ENCODE data around the gene ZNF385B. TPM values are rescaled to one million over a fixed set of nuclear protein-coding genes. Genes with fewer than 3 reads are reported as not detected.

ZNF385B gene
- total RNA-seq, 1 donor from 2014 or later: not detected

- H3K27me3 Mint-ChIP-seq: peaks cover 3% of the 10 kb centered on the region
- DNase-seq (no peak), ATAC-seq (ENCODE audit: low read depth) (no peak)
- no peak overlapping the region for H3K4me3 Mint-ChIP-seq
- H3K27ac Mint-ChIP-seq: no peak overlapping the region
- H3K9me3 Mint-ChIP-seq: no peaks in the 10 kb centered on the region
- CTCF ChIA-PET: no interaction called here
- TF ChIP-seq, protein P1, sequence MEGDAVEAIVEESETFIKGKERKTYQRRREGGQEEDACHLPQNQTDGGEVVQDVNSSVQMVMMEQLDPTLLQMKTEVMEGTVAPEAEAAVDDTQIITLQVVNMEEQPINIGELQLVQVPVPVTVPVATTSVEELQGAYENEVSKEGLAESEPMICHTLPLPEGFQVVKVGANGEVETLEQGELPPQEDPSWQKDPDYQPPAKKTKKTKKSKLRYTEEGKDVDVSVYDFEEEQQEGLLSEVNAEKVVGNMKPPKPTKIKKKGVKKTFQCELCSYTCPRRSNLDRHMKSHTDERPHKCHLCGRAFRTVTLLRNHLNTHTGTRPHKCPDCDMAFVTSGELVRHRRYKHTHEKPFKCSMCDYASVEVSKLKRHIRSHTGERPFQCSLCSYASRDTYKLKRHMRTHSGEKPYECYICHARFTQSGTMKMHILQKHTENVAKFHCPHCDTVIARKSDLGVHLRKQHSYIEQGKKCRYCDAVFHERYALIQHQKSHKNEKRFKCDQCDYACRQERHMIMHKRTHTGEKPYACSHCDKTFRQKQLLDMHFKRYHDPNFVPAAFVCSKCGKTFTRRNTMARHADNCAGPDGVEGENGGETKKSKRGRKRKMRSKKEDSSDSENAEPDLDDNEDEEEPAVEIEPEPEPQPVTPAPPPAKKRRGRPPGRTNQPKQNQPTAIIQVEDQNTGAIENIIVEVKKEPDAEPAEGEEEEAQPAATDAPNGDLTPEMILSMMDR (IDR thresholded peaks at IDR 0.05): no peak
- intact Hi-C loops (cut with micrococcal nuclease): no loop called here
- H3K36me3 Mint-ChIP-seq (ENCODE audit: low read depth): no peaks in the 10 kb centered on the region
- POLR2A ChIA-PET: no interaction called here
- no peaks in the 10 kb centered on the region for H3K4me1 Mint-ChIP-seq
Measured at GRCh38 chr2:179805001-179805400, 56.4 kb downstream of the ZNF385B start.

- no peaks in the 10 kb centered on the region for H3K9me3 Mint-ChIP-seq
- H3K4me1 Mint-ChIP-seq: no peaks in the 10 kb centered on the region
- no peak overlapping the region for H3K4me3 Mint-ChIP-seq
- TF ChIP-seq, protein P1 (IDR thresholded peaks at IDR 0.05): no peak
- POLR2A ChIA-PET: no interaction called here
- no peaks in the 10 kb centered on the region for H3K36me3 Mint-ChIP-seq (ENCODE audit: low read depth)
- ATAC-seq (ENCODE audit: low read depth): no peak
- H3K27ac Mint-ChIP-seq: no peak overlapping the region
- intact Hi-C loops (cut with micrococcal nuclease): no loop called here
- CTCF ChIA-PET: no interaction called here
- H3K27me3 Mint-ChIP-seq: peaks cover 3% of the 10 kb centered on the region
- DNase-seq: no peak
Measured at GRCh38 chr2:179804206-179804605, 57.2 kb downstream of the ZNF385B start.

DNA sequence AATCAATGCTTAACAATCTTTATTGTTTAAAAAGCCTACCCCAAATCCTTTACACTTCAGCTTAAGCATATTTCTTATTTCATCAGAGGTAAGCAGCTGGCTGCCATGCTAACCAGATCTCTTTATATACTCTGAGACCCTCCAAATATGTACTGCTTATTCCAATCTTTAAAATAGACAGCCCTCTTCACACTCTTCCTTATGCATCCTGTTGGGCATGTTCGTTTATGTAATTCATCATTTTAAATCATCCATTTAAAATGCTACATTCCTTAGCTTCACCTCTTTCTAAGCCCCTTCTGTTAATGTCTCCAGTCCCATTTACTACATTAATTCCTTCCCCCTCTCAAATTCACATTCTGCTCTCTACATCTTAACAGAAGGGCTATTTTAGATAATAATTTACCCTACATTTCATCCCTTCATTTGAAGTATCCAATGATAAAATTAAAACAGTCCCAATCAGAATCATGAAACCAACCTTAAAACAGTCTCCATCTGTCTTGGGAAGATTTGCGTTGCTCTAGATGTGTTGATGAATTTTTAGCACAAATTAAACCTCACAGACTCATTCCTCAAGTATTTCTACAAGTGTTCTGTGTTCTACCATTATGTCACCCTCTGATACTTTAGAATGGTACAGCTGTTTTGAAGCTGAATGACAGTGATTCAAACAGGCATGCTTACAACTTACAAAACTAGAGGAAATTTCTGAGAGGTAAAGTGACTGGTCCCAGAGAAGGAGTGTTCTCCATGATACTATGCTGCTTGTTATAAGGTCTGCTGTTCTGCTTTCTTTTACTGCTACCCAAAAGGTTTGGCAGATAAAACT, 59.1 kb downstream of the ZNF385B start:
- no peak for ATAC-seq (ENCODE audit: low read depth)
- Mint-ChIP-seq H3K9me3 (no peaks in the 10 kb centered on the region), H3K4me1 (no peaks in the 10 kb centered on the region), H3K27ac (no peak overlapping the region), H3K27me3 (peaks cover 3% of the 10 kb centered on the region), H3K4me3 (no peak overlapping the region), H3K36me3 (ENCODE audit: low read depth) (no peaks in the 10 kb centered on the region)
- ChIA-PET CTCF (no interaction called here), POLR2A (no interaction called here)
- DNase-seq: no peak
- TF ChIP-seq, protein P1 (IDR thresholded peaks at IDR 0.05): no peak
- intact Hi-C loops (cut with micrococcal nuclease): no loop called here

DNA sequence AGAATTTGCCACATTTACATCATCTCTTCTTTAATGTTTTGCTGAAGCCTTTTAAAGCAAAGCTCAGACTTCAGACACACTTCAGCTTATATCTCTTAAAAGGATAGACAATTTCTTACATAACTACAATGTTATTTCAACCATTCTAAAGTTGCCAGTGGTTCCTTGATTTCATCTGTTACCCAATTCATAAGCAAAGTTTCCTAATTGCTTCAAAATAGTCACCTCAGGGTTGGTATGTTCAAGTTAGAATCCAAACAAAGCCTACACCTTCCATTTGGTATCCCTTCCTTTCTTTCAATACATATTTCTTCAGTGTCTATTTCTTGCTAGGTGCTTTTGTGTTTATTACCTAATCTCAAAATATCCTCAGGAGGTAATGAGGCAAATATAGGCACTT, 60.6 kb downstream of the ZNF385B start:
- TF ChIP-seq, protein P1 (IDR thresholded peaks at IDR 0.05): no peak
- H3K27ac Mint-ChIP-seq: no peak overlapping the region
- H3K36me3 Mint-ChIP-seq (ENCODE audit: low read depth): no peaks in the 10 kb centered on the region
- DNase-seq (no peak), ATAC-seq (ENCODE audit: low read depth) (no peak)
- CTCF ChIA-PET: no interaction called here
- no peaks in the 10 kb centered on the region for H3K4me1 Mint-ChIP-seq
- H3K27me3 Mint-ChIP-seq: peaks cover 3% of the 10 kb centered on the region
- intact Hi-C loops (cut with micrococcal nuclease): no loop called here
- POLR2A ChIA-PET: no interaction called here
- no peak overlapping the region for H3K4me3 Mint-ChIP-seq
- H3K9me3 Mint-ChIP-seq: no peaks in the 10 kb centered on the region

GRCh38 chr2:179796213-179797007, 65.0 kb downstream of the ZNF385B start:
- CTCF ChIA-PET: no interaction called here
- intact Hi-C loops (cut with micrococcal nuclease): no loop called here

More at GRCh38 chr2:179796213-179797007, 65.0 kb downstream of the ZNF385B start:
- Mint-ChIP-seq H3K4me3 (no peak overlapping the region), H3K27me3 (no peaks in the 10 kb centered on the region), H3K4me1 (no peaks in the 10 kb centered on the region), H3K36me3 (ENCODE audit: low read depth) (no peaks in the 10 kb centered on the region), H3K9me3 (peaks cover 5% of the 10 kb centered on the region), H3K27ac (no peak overlapping the region)
- TF ChIP-seq, protein P1 (IDR thresholded peaks at IDR 0.05): no peak
- ATAC-seq (ENCODE audit: low read depth): no peak
- POLR2A ChIA-PET: no interaction called here
- DNase-seq: no peak
